Measurements from ENCODE around the gene TNF.

TNF gene

DNA sequence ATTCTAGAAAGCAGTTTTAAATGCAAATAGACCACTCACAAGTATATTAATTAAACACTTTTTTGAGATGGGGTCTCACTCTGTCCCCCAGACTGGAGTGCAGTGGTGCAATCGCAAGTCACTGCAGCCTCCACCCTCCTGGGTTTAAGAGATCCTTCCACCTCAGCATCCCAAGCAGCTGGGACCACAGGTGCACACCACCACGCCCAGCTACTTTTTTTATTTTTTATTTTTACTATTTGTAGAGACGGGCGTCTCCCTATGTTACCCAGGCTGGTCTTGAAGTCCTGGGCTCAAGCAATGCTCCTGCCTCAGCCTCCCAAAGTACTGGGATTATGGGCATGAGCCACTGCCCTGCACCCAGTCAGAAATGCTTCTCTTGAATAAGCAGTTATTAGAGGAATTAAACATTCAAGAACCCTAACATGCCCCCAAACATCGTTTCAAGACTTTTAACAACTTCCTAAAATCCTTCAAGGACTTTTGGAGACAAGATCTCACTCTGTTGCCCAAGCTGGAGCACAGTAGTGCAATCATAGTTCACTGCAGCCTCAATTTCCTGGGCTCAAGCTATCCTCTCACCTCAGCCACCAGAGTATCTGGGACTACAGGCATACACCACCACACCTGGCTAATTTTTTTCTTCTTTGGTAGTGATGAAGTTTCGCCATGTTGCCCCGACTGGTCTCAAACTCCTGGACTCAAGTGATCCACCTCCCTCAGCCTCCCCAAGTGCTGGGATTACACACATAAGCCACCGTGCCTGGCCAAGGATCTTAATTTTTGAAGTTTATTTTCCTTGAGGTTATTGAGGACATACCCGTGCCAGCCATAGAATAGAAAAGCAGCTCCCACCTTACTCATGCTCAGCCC, 43.4 kb upstream of the TNF start:
- no peak for TF ChIP-seq CTCF (IDR thresholded peaks at IDR 0.05)

DNA sequence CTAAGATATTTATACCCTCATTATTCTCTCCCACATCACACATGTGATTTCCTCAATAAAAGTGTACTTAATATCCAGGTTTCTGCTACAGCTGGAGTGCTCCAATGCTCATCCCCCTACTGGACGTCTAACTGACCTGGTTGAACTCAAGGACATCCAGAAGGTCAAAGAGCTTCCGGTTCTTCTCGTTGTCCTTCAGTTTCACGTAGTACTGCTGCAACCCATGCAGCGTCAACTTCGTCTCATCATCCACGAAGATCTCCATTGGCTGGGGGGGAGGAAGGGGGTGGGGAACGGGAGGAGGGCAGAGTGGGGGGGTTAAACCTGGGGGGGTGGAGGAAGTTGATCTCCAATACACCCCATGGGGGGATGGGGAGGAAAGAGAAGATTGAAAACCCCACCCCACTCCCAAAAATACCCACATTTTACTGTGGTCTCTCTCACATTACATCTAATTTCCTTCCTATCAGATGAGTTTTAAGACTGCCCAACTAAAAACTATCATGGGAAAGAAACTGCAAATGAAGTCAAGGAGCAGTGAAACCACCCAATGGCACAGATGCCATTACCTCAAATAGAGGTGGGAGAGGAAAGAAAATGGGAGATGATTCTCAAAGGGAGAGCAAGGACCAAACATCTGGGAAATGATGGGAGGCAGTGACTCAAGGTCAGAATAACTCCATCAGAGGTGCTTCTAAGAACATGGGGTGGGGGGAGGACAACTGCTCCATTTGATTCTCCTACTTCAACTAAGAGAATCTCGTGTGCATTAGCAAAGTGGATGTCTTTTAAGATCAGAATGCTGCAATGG, 42.5 kb upstream of the TNF start:
- no peak for TF ChIP-seq CTCF (IDR thresholded peaks at IDR 0.05)

GRCh38 chr6:31533455-31533841, 41.9 kb upstream of the TNF start:
- no peak for TF ChIP-seq CTCF (IDR thresholded peaks at IDR 0.05)

DNA sequence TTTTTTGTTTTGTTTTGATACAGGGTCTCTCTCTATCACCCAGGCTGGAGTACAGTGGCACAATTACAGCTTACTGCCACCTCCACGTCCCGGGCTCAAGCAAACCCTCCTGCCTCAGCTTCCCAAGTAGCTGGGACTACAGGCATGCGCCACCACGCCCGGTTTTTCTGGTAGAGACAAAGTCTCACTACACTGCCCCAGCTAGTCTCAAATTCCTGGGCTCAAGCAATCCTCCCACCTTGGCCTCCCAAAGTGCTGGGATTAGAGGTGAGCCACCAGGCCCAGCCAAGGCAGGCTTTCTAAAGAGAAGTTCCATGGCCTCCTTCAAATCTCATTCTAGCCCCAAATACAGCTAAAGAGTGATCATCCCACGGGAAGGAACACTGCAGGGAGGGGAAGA, 41.4 kb upstream of the TNF start:
- TF ChIP-seq CTCF (IDR thresholded peaks at IDR 0.05): no peak

GRCh38 chr6:31534521-31535040, 40.8 kb upstream of the TNF start:
- TF ChIP-seq CTCF (IDR thresholded peaks at IDR 0.05): no peak

DNA sequence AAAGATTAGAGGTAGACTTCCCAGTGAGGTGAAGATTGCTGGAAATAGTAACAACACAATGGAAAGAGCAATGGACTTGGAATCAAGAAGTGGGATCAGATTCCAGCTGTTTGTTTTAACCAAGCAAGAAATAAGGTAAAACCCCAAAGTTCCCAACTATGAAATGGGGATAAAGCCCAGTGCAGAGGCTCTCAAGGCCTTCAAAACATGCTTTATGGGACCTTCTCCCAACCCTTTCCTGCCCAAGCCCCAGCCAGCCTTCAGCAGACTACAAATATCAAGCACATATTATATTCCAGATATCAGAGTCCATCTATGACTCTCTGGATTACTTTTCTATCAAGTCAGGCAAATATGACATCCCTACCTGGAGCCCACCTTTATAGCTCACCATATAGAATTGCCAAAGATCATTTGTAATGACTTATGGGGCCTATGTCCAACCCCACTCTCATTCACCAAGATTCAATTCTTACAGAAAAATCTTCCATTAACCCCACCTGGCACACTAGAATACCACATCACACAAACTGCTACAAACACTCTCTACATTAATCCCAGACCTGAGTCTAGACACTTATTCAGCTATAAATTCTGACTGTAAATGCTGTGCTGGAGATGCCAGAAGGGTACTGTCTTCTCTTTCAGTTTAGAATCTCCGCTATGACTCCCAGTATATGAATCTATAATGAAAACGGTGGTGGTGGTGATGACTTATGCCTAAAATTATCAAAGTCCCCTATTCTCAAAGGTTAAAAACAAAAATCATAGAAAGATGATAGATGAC, 39.6 kb upstream of the TNF start:
- no peak for TF ChIP-seq CTCF (IDR thresholded peaks at IDR 0.05)

- no peak for TF ChIP-seq CTCF (IDR thresholded peaks at IDR 0.05)
Measured at GRCh38 chr6:31538805-31539400, 36.5 kb upstream of the TNF start.
